ENCODE measurements around the gene HTRA1. TPM values are rescaled to one million over a fixed set of nuclear protein-coding genes. Genes with fewer than 3 reads are reported as not detected.

The HTRA1 gene
- total RNA-seq, 1 experiment from 2014 or later: 18.6 TPM

GRCh38 chr10:122475100-122475499, 13.7 kb downstream of the HTRA1 start:
- H3K4me1 ChIP-seq (ENCODE audit: insufficient read depth, low read length): peaks cover 7% of the 10 kb centered on the region
- intact Hi-C loops (cut with micrococcal nuclease): no loop called here
- H3K27me3 ChIP-seq (ENCODE audit: low read length): no peaks in the 10 kb centered on the region
- DNase-seq (no peak), ATAC-seq (no peak)
- H3K9me2 ChIP-seq (replicated peaks; ENCODE audit: low read length): no peaks in the 10 kb centered on the region
- CTCF ChIA-PET: no interaction called here
- no peaks in the 10 kb centered on the region for H3K36me3 ChIP-seq (ENCODE audit: low read depth, low read length)
- no peaks in the 10 kb centered on the region for H3K9me3 ChIP-seq (ENCODE audit: low read length)
- no peak overlapping the region for H3K4me3 ChIP-seq (ENCODE audit: low read length)
- H4K20me1 ChIP-seq (ENCODE audit: low read length): no peaks in the 10 kb centered on the region
- no TSS peak for BruUV-seq (replicated peaks)
- no peak overlapping the region for H3K4me2 ChIP-seq (ENCODE audit: low read length)
- H3K79me2 ChIP-seq (ENCODE audit: low read length): no peaks in the 10 kb centered on the region
- POLR2A ChIA-PET (ENCODE audit: unreplicated experiment): no interaction called here
- H3F3A ChIP-seq (ENCODE audit: low read length, unreplicated experiment): no peaks in the 10 kb centered on the region
- no peak overlapping the region for H3K9ac ChIP-seq (ENCODE audit: low read length)
- no peak for TF ChIP-seq EZH2 (IDR thresholded peaks at IDR 0.05; ENCODE audit: low read length, unreplicated experiment)
- TF ChIP-seq EZH2phosphoT487 (IDR thresholded peaks at IDR 0.05; ENCODE audit: borderline replicate concordance, low read length): no peak
- TF ChIP-seq, protein P1, sequence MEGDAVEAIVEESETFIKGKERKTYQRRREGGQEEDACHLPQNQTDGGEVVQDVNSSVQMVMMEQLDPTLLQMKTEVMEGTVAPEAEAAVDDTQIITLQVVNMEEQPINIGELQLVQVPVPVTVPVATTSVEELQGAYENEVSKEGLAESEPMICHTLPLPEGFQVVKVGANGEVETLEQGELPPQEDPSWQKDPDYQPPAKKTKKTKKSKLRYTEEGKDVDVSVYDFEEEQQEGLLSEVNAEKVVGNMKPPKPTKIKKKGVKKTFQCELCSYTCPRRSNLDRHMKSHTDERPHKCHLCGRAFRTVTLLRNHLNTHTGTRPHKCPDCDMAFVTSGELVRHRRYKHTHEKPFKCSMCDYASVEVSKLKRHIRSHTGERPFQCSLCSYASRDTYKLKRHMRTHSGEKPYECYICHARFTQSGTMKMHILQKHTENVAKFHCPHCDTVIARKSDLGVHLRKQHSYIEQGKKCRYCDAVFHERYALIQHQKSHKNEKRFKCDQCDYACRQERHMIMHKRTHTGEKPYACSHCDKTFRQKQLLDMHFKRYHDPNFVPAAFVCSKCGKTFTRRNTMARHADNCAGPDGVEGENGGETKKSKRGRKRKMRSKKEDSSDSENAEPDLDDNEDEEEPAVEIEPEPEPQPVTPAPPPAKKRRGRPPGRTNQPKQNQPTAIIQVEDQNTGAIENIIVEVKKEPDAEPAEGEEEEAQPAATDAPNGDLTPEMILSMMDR (conservative IDR thresholded peaks at IDR 0.05; ENCODE audit: low read depth, low read length): no peak
- H3K27ac ChIP-seq (ENCODE audit: low read length): no peak overlapping the region
- H2AFZ ChIP-seq (ENCODE audit: low read length): no peak overlapping the region

GRCh38 chr10:122475591-122476332, 14.4 kb downstream of the HTRA1 start:
- DNase-seq: no peak

More at GRCh38 chr10:122475591-122476332, 14.4 kb downstream of the HTRA1 start:
- Histone ChIP-seq H3K27ac (ENCODE audit: low read length) (no peak overlapping the region), H3K9me2 (replicated peaks; ENCODE audit: low read length) (no peaks in the 10 kb centered on the region), H3K9ac (ENCODE audit: low read length) (no peak overlapping the region), H3K36me3 (ENCODE audit: low read depth, low read length) (no peaks in the 10 kb centered on the region), H3K79me2 (ENCODE audit: low read length) (no peaks in the 10 kb centered on the region), H3K4me3 (ENCODE audit: low read length) (no peak overlapping the region), H4K20me1 (ENCODE audit: low read length) (no peaks in the 10 kb centered on the region), H3K4me1 (ENCODE audit: insufficient read depth, low read length) (peaks cover 7% of the 10 kb centered on the region), H3K4me2 (ENCODE audit: low read length) (no peak overlapping the region), H3K27me3 (ENCODE audit: low read length) (no peaks in the 10 kb centered on the region), H2AFZ (ENCODE audit: low read length) (no peak overlapping the region), H3F3A (ENCODE audit: low read length, unreplicated experiment) (no peaks in the 10 kb centered on the region), H3K9me3 (ENCODE audit: low read length) (no peaks in the 10 kb centered on the region)
- TF ChIP-seq EZH2phosphoT487 (IDR thresholded peaks at IDR 0.05; ENCODE audit: borderline replicate concordance, low read length): no peak
- TF ChIP-seq, protein P1 (conservative IDR thresholded peaks at IDR 0.05; ENCODE audit: low read depth, low read length): no peak
- TF ChIP-seq EZH2 (IDR thresholded peaks at IDR 0.05; ENCODE audit: low read length, unreplicated experiment): no peak
- no peak for ATAC-seq
- ChIA-PET POLR2A (ENCODE audit: unreplicated experiment) (interaction anchor here (0.6 kb wide), 1 partner anchor 212 kb away, joined by 4 read pairs; no protein-coding TSS in a partner anchor), CTCF (no interaction called here)
- no TSS peak for BruUV-seq (replicated peaks)
- intact Hi-C loops (cut with micrococcal nuclease): no loop called here
